RPMI7951 (cell line): ENCODE results near the gene ARMC2. TPM values are rescaled to one million over a fixed set of nuclear protein-coding genes. Genes with fewer than 3 reads are reported as not detected.
"Not testable (repeated sequence)": the region's sequence is repeated elsewhere in the genome, so short reads cannot be mapped to it uniquely, and the experiment has no call there.

Source experiments
- DNase-seq: peaks from one replicate; pipeline ENCODE4 v3.0.0-alpha.2; 2012; ENCODE audit warnings: low read depth
- total RNA-seq: library from RNA; depleted of rRNA; stranded (reverse); fragments of >200 nt; shearing (Covaris generic); gene quantifications from 2 replicates; pipeline ENCODE4 v1.2.3, GENCODE V29; 2014

The ARMC2 gene
- total RNA-seq, 1 experiment from 2014 or later = 1.2 TPM

- no peak for DNase-seq
Observed at GRCh38 chr6:108916026-108916686, 67.9 kb downstream of the ARMC2 start.

GRCh38 chr6:108920751-108921150, 72.5 kb downstream of the ARMC2 start:
- DNase-seq = no peak

- peak; percentile 50 for DNase-seq
Observed at GRCh38 chr6:108921547-108922361, 73.5 kb downstream of the ARMC2 start.

GRCh38 chr6:108922499-108922898, 74.3 kb downstream of the ARMC2 start:
- no peak for DNase-seq

- DNase-seq = no peak
Observed at GRCh38 chr6:108927927-108928326, 79.7 kb downstream of the ARMC2 start.

- DNase-seq = no peak
Observed at GRCh38 chr6:108928650-108929049, 80.4 kb downstream of the ARMC2 start.

- not testable (repeated sequence) for DNase-seq
Observed at GRCh38 chr6:108931090-108931489, 82.9 kb downstream of the ARMC2 start.

GRCh38 chr6:108937170-108937569, 88.9 kb downstream of the ARMC2 start:
- no peak for DNase-seq

- DNase-seq = no peak
Observed at GRCh38 chr6:108940741-108941140, 92.5 kb downstream of the ARMC2 start.

GRCh38 chr6:108941281-108941680, 93.1 kb downstream of the ARMC2 start:
- no peak for DNase-seq

GRCh38 chr6:108941859-108942258, 93.6 kb downstream of the ARMC2 start:
- DNase-seq = no peak

GRCh38 chr6:108942556-108943492, 94.6 kb downstream of the ARMC2 start:
- no peak for DNase-seq

GRCh38 chr6:108944071-108944470, 95.8 kb downstream of the ARMC2 start:
- DNase-seq = no peak

GRCh38 chr6:108944707-108945680, 96.8 kb downstream of the ARMC2 start:
- DNase-seq = peak; percentile 87

GRCh38 chr6:108945681-108946159, 97.5 kb downstream of the ARMC2 start:
- DNase-seq = no peak

- peak; percentile 50 for DNase-seq
Observed at GRCh38 chr6:108946695-108947094, 98.5 kb downstream of the ARMC2 start.

GRCh38 chr6:108947114-108947854, 99.1 kb downstream of the ARMC2 start:
- peak; percentile 95 for DNase-seq

GRCh38 chr6:108948181-108948661, 100.0 kb downstream of the ARMC2 start:
- peak; percentile 46 for DNase-seq

- DNase-seq = no peak
Observed at GRCh38 chr6:108951351-108951953, 103.2 kb downstream of the ARMC2 start.
